GM23248 (cell line): ENCODE data around the gene FABP6.

Experiments
- EZH2 ChIP-seq: fragments of 200-600 bp; sonication (generic); IDR thresholded peaks from 2 replicates; pipeline ENCODE4 v1.6.1; 2018; ENCODE audit warnings: antibody characterized with exemption, mild to moderate bottlenecking; ENCODE audit not compliant: insufficient read depth, poor library complexity, severe bottlenecking
- EZH2phosphoT487 ChIP-seq: fragments of 200-600 bp; sonication (generic); IDR thresholded peaks from 2 replicates; pipeline ENCODE4 v1.6.1; 2018; ENCODE audit warnings: antibody characterized with exemption, moderate library complexity, mild to moderate bottlenecking, low read depth; ENCODE audit not compliant: insufficient read depth

DNA sequence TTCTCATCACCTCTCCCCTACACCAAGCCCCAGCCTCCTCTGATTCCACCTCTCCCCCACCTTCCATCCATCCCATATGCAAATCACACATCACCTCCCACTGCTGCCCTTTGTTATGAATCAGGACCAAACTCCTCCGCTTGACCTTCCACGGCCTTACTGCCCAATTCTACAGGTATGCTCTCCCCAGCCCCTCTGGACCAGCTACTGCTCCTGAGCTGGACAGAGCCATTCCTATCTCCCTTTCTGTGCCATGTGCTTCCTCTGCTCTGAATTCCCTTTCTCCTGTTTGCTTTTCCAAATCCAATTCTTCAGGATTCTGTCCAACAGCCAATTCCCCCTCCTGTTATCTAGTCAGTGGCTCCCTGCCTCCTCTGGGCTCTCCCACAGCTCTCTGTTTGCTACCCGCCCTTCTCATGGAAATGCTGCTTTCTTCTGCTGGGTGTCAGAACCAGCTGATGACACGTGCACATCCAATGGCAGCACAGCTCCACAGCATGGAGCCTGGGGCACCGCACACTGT lies 8.3 kb downstream of the FABP6 start:
- TF ChIP-seq EZH2 (no peak), EZH2phosphoT487 (no peak)
